Measurements from ENCODE around the gene TRIM54.
"Not testable (repeated sequence)": the region's sequence is repeated elsewhere in the genome, so short reads cannot be mapped to it uniquely, and the experiment has no call there.

Gene TRIM54

GRCh38 chr2:27322301-27322765 lies 40.1 kb downstream of the TRIM54 start:
- peaks cover 18% of the 10 kb centered on the region for H3K36me3 ChIP-seq (ENCODE audit: insufficient read depth, low read length)
- no peaks in the 10 kb centered on the region for H3K27me3 ChIP-seq (ENCODE audit: control insufficient read depth in 1 of 2, insufficient read depth in 2 of 2, low read length in 2 of 2)
- H3K9ac ChIP-seq (ENCODE audit: low read length), result peak overlapping the region; percentile 99
- H3K27ac ChIP-seq (ENCODE audit: low read depth, low read length), result peak overlapping the region; percentile 83
- H3K4me3 ChIP-seq (ENCODE audit: low read depth in 1 of 2, low read length in 2 of 2), result peak overlapping the region; percentile 91 to 100
- H3K9me3 ChIP-seq (ENCODE audit: low read length), result no peaks in the 10 kb centered on the region
- peaks cover 21% of the 10 kb centered on the region for H3K4me1 ChIP-seq (ENCODE audit: insufficient read depth, low read length)

DNA sequence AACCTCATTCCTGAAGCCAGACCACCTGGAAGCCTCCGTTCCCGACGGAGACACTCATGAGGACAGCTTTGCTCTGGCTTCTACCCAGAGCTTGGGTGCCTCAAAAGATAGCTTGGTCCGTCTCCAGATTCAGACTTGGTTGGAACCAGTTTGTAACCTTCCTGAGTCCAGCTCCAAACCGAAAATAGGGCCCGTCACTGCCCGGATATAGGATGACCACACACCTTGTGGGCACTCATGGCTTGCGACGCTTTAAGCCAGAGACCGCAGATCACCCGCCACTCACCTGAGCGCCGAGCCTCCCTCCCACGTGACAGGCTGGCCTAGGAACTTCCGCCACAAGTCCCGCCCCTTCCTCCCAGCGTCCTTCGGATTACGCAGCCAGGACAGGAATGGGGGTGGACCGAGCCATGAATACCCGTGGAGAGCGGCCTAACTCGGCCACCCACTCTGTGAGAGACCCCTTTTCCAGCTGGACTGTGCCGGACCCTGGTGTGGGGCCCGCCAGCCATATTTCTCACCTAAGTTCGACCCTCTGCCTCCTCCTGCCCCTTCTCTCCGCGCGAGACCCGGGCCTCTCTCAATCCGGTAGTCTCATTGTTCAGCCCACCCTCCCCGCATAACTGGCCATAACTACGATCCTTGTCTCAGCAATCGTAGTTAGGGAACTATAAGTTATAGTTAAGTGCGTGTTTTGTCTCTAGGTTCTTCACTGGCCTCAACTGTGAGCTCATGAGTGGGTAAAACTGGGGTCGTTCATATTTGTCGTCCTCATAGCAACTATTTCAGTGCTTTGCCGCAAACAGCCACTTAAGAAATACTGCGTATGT lies 40.8 kb downstream of the TRIM54 start, which contains the start of gene MPV17:
Gene MPV17, minus strand, starts transcription at position 332 of the 830 bp plus-strand sequence. CDS start 580 bp downstream, outside the sequence.
- H3K4me1 ChIP-seq (ENCODE audit: insufficient read depth, low read length), result peaks cover 21% of the 10 kb centered on the region
- H3K9me3 ChIP-seq (ENCODE audit: low read length), result no peaks in the 10 kb centered on the region
- H3K27me3 ChIP-seq (ENCODE audit: control insufficient read depth in 1 of 2, insufficient read depth in 2 of 2, low read length in 2 of 2), result no peaks in the 10 kb centered on the region
- peak within 1 kb of the TSS; percentile 83 for H3K27ac ChIP-seq (ENCODE audit: low read depth, low read length)
- H3K36me3 ChIP-seq (ENCODE audit: insufficient read depth, low read length), result peaks cover 22% of the 10 kb centered on the region
- H3K9ac ChIP-seq (ENCODE audit: low read length), result peak within 1 kb of the TSS; percentile 99
- peak within 1 kb of the TSS; percentile 91 to 100 for H3K4me3 ChIP-seq (ENCODE audit: low read depth in 1 of 2, low read length in 2 of 2)

DNA sequence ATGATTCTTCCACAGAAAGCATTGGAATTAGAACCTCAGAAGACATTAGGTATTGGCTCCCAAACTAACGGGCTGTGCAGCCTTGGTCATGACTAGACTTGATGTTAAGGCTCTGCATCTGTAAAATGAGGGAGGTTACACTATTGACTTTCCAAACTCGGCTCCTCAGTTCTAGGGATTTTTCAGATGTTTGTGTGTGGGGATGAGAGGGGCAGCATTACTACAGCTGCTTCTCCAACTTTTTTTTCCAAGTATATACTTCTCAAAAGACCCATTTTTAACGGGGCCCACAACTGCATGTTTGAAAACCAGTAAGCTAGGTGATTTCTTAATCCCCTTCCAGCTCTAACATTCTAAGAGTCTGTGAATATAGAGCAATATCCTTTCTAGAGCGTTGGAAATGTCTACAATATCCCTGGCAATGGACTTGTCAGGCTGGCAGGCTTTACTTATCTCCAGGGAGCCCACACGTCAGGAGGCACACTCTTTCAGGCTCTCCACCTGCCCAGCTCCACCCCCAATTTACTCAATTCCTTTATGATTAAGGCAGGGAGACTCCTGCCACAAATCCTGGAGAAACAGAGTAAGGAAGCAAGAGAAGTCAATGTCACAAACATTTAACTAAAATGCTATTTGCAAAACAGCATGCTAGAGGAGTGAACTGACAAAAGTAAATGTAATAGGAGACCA lies 41.5 kb downstream of the TRIM54 start:
- Histone ChIP-seq H3K27ac (ENCODE audit: low read depth, low read length) (peak overlapping the region; percentile 83), H3K9me3 (ENCODE audit: low read length) (no peaks in the 10 kb centered on the region), H3K4me1 (ENCODE audit: insufficient read depth, low read length) (peaks cover 21% of the 10 kb centered on the region), H3K4me3 (ENCODE audit: low read depth in 1 of 2, low read length in 2 of 2) (peak overlapping the region; percentile 91 to 100), H3K9ac (ENCODE audit: low read length) (peak overlapping the region; percentile 99), H3K36me3 (ENCODE audit: insufficient read depth, low read length) (peaks cover 29% of the 10 kb centered on the region), H3K27me3 (ENCODE audit: control insufficient read depth in 1 of 2, insufficient read depth in 2 of 2, low read length in 2 of 2) (no peaks in the 10 kb centered on the region)

DNA sequence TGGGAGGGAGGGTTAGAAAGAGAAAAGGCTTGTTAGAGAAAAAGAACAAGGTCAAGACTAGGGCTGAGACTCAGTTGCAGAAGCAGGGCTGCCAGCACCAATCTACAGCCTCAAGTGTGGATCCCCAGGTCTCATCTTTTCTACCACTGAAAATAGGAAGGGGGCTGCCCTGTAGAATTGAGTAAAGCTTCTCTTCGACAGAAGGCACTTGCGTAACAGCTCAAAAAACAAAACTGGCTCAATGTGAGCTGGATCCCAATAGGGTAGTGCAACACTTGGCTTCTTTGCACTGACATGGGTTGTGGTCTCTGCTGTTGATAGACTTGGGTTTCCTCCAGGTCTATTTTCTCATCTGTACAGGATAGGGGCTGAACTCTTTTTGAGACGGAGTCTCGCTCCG lies 42.5 kb downstream of the TRIM54 start:
- no peak overlapping the region for H3K4me3 ChIP-seq (ENCODE audit: low read depth in 1 of 2, low read length in 2 of 2)
- no peaks in the 10 kb centered on the region for H3K27me3 ChIP-seq (ENCODE audit: control insufficient read depth in 1 of 2, insufficient read depth in 2 of 2, low read length in 2 of 2)
- H3K9me3 ChIP-seq (ENCODE audit: low read length), result no peaks in the 10 kb centered on the region
- H3K36me3 ChIP-seq (ENCODE audit: insufficient read depth, low read length), result peaks cover 39% of the 10 kb centered on the region
- no peak overlapping the region for H3K9ac ChIP-seq (ENCODE audit: low read length)
- H3K4me1 ChIP-seq (ENCODE audit: insufficient read depth, low read length), result peaks cover 21% of the 10 kb centered on the region
- H3K27ac ChIP-seq (ENCODE audit: low read depth, low read length), result no peak overlapping the region

DNA sequence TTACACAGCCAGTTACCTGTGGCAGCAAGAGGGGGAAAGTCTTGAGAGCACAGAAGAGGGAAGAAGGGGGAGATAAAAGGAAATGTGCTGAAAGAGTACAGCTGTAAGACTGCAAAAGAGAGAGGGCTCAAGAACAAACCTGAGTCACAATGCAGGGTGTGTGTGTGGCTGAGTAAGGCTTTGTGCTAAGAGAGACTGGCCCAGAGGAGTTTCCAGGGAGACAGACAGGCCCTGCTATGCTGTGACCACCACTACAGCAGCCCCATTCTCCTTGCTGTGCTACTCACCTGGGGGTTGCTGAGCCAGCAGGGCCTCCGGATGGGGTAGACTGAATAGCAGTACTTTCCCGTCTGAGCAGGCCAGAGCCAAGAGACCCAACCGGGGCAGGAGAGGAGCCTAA lies 53.1 kb downstream of the TRIM54 start:
- no peaks in the 10 kb centered on the region for H3K27me3 ChIP-seq (ENCODE audit: control insufficient read depth in 1 of 2, insufficient read depth in 2 of 2, low read length in 2 of 2)
- no peaks in the 10 kb centered on the region for H3K4me1 ChIP-seq (ENCODE audit: insufficient read depth, low read length)
- no peak overlapping the region for H3K27ac ChIP-seq (ENCODE audit: low read depth, low read length)
- H3K9me3 ChIP-seq (ENCODE audit: low read length), result no peaks in the 10 kb centered on the region
- no peak overlapping the region for H3K4me3 ChIP-seq (ENCODE audit: low read depth in 1 of 2, low read length in 2 of 2)
- peaks cover 57% of the 10 kb centered on the region for H3K36me3 ChIP-seq (ENCODE audit: insufficient read depth, low read length)
- H3K9ac ChIP-seq (ENCODE audit: low read length), result no peak overlapping the region

GRCh38 chr2:27336173-27336572 lies 53.9 kb downstream of the TRIM54 start:
- Histone ChIP-seq H3K4me3 (ENCODE audit: low read depth in 1 of 2, low read length in 2 of 2) (no peak overlapping the region), H3K9me3 (ENCODE audit: low read length) (no peaks in the 10 kb centered on the region), H3K27ac (ENCODE audit: low read depth, low read length) (no peak overlapping the region), H3K27me3 (ENCODE audit: control insufficient read depth in 1 of 2, insufficient read depth in 2 of 2, low read length in 2 of 2) (no peaks in the 10 kb centered on the region), H3K36me3 (ENCODE audit: insufficient read depth, low read length) (peaks cover 63% of the 10 kb centered on the region), H3K4me1 (ENCODE audit: insufficient read depth, low read length) (no peaks in the 10 kb centered on the region), H3K9ac (ENCODE audit: low read length) (no peak overlapping the region)

- Histone ChIP-seq H3K4me3 (ENCODE audit: low read depth in 1 of 2, low read length in 2 of 2) (no peak overlapping the region), H3K4me1 (ENCODE audit: insufficient read depth, low read length) (no peaks in the 10 kb centered on the region), H3K9ac (ENCODE audit: low read length) (no peak overlapping the region), H3K36me3 (ENCODE audit: insufficient read depth, low read length) (peaks cover 7% of the 10 kb centered on the region), H3K27ac (ENCODE audit: low read depth, low read length) (no peak overlapping the region), H3K27me3 (ENCODE audit: control insufficient read depth in 1 of 2, insufficient read depth in 2 of 2, low read length in 2 of 2) (no peaks in the 10 kb centered on the region), H3K9me3 (ENCODE audit: low read length) (no peaks in the 10 kb centered on the region)
These were observed 65.4 kb downstream of the TRIM54 start for GRCh38 chr2:27347641-27348040.

DNA sequence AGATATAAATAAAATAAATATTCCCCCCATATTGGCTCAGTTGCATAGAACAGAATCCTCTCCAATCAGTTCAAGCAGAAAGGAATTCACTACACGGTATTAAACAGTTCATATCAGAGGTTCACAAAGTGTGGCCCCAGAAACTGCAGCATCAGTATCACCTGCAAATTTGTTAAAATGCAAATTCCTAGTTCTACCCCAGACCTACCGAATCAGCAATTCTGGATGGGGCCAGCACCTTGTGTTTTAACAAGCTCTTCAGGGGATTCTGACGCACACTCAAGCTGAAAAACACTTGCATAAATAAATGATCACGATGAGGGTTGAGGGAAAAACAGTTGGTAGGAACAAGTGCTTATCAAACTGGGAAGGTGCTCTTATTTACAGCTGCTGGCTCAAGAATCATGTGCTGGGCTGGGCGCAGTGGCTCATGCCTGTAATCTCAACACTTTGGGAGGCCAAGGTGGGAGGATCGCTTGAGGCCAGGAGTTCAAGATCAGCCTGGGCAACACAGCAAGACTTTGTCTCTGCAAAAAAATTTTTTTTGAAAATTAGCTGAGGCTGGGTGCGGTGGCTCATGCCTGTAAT lies 68.0 kb downstream of the TRIM54 start:
- Histone ChIP-seq H3K27ac (ENCODE audit: low read depth, low read length) (no peak overlapping the region), H3K36me3 (ENCODE audit: insufficient read depth, low read length) (no peaks in the 10 kb centered on the region), H3K9ac (ENCODE audit: low read length) (no peak overlapping the region), H3K9me3 (ENCODE audit: low read length) (no peaks in the 10 kb centered on the region), H3K27me3 (ENCODE audit: control insufficient read depth in 1 of 2, insufficient read depth in 2 of 2, low read length in 2 of 2) (no peaks in the 10 kb centered on the region), H3K4me1 (ENCODE audit: insufficient read depth, low read length) (peaks cover 9% of the 10 kb centered on the region), H3K4me3 (ENCODE audit: low read depth in 1 of 2, low read length in 2 of 2) (no peak overlapping the region)

DNA sequence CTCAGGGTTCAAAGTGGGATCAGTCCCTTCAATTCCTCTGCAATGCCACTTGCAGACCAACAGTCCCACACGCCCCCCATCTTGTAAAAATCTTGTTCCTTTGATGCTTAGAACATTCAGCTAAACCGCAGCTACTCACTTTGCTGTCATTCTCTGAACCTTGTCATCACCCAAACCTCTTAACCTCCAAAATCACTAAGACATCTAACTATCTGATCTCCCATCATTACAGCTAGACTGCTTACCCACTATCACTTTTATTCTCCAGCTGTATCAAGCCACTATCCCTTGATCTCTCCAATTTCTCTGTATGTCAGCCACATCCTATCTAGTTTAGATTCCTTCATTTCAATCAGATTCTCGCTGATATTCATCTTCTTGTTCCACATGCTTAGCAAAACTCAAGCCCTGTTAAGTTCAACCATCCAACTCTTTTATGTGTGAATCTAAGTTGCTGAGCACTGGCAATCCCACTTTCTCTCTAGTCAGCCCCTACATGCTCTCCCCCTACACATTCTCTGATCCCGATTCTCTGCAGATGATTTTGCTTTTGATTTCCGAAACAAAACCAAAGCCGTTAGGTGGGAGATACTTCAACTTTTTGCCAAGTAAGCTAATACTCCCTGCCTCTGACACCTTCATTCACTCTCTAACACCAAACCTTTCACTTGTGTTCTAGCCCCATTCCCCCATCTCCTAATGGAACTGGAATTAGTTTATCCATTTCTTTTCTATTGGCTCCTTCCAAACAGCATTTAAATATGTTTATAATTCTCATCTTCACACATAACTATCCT lies 69.8 kb downstream of the TRIM54 start:
- Histone ChIP-seq H3K27me3 (ENCODE audit: control insufficient read depth in 1 of 2, insufficient read depth in 2 of 2, low read length in 2 of 2) (no peaks in the 10 kb centered on the region), H3K4me1 (ENCODE audit: insufficient read depth, low read length) (peaks cover 18% of the 10 kb centered on the region), H3K4me3 (ENCODE audit: low read depth in 1 of 2, low read length in 2 of 2) (no peak overlapping the region), H3K9me3 (ENCODE audit: low read length) (no peaks in the 10 kb centered on the region), H3K36me3 (ENCODE audit: insufficient read depth, low read length) (no peaks in the 10 kb centered on the region), H3K27ac (ENCODE audit: low read depth, low read length) (no peak overlapping the region), H3K9ac (ENCODE audit: low read length) (no peak overlapping the region)

DNA sequence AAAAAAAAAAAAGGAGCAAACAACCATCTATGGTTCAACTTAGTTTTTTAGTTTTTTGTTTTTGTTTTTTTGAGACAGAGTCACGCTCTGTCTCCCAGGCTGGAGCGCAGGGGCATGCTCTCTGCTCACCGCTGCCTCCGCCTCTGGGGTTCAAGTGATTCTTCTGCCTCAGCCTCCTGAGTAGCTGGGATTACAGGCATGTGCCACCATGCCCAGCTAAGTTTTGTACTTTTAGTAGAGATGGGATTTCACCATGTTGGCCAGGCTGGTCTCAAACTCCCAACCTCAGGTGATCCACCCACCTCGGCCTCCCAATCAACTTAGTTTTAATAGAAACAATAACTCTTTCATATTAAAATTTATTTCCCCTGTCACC lies 71.1 kb downstream of the TRIM54 start:
- H3K4me1 ChIP-seq (ENCODE audit: insufficient read depth, low read length), result peaks cover 27% of the 10 kb centered on the region
- H3K9ac ChIP-seq (ENCODE audit: low read length); H3K27me3 ChIP-seq (ENCODE audit: control insufficient read depth in 1 of 2, insufficient read depth in 2 of 2, low read length in 2 of 2); H3K4me3 ChIP-seq (ENCODE audit: low read depth in 1 of 2, low read length in 2 of 2); H3K27ac ChIP-seq (ENCODE audit: low read depth, low read length); H3K36me3 ChIP-seq (ENCODE audit: insufficient read depth, low read length); H3K9me3 ChIP-seq (ENCODE audit: low read length): not testable (repeated sequence)

All from muscle layer of colon (tissue), 2 donors.